Heart left ventricle (tissue), 13 donors: Measurements from ENCODE around the gene RLF.

Source experiments
- POLR2A ChIP-seq, 2 donors: fragments of 450-650 bp; IDR thresholded peaks; one replicate each; pipeline ENCODE4 v1.6.1; 2017; ENCODE audit warnings: antibody characterized with exemption in 2 of 2, mild to moderate bottlenecking in 2 of 2, moderate library complexity in 2 of 2
- TF ChIP-seq, protein P1 (sequence below), 12 donors: fragments of 200-600 bp; sonication (generic) in 4 of 12; IDR thresholded peaks; one replicate each; pipeline versions ENCODE4 v1.5.0 to v1.8.0; 2018 to 2022; ENCODE audit warnings: antibody characterized with exemption in 12 of 12, mild to moderate bottlenecking in 5 of 12
- donor health status: ischemic (EF 13 %, LVEDD 7.1; RV severe dilation, severe dysfunction).
- donor health status: DM: no; HTN: yes; CAD: no.
- donor health status: DM: no; HTN: no; CAD: no.
- donor health status: ischemic (EF 25% LVEDD 6.9; RV normal size, moderate dysfunction).
- donor health status: ischemic (EF 25% LVEDD 5.7; RV mildly dilated, moderate dysfunction).
- donor health status: ischemic (EF 35%, LVEDD 5.7; RV mildly dilated, moderate dysfunction).
- donor health status: nonischemic (EF 11% LVEDD 7.7; RV severe dilation, severe dysfunction).
- donor health status: DM: yes; HTN: yes; CAD: no.
- donor health status: PGD.
- donor health status: ischemic (EF 29% LVEDD 5.4; RV normal size, mild dysfunction).
- donor health status: nonischemic (EF 23%, LVEDD 6.1; RV moderate dilation, normal function).

DNA sequence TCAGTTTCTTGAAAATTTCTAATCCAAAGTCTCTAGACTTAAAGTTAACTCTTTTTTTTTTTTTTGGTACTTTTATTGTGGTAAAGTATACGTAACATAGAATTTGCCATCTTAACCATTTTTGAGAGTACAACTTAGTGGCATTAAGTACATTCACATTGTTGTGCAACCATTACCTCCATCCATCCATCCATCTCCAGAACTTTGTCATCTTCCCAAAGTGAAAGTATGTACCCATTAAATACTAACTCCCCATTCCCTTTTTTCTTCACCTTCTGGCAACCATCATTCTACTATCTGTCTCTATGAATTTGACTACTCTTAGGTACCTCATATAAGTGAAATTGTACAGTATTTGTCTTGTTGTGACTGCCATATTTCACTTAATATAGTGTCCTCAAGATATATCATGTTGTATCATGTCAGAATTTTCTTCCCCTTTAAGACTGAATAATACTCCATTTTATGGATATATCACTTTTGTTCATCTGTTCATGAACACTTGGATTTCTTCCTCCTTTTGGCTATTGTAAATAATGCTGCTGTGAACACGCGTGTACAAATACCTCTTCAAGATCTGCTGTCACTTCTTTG, 18.4 kb downstream of the RLF start:
- TF ChIP-seq, protein P1, sequence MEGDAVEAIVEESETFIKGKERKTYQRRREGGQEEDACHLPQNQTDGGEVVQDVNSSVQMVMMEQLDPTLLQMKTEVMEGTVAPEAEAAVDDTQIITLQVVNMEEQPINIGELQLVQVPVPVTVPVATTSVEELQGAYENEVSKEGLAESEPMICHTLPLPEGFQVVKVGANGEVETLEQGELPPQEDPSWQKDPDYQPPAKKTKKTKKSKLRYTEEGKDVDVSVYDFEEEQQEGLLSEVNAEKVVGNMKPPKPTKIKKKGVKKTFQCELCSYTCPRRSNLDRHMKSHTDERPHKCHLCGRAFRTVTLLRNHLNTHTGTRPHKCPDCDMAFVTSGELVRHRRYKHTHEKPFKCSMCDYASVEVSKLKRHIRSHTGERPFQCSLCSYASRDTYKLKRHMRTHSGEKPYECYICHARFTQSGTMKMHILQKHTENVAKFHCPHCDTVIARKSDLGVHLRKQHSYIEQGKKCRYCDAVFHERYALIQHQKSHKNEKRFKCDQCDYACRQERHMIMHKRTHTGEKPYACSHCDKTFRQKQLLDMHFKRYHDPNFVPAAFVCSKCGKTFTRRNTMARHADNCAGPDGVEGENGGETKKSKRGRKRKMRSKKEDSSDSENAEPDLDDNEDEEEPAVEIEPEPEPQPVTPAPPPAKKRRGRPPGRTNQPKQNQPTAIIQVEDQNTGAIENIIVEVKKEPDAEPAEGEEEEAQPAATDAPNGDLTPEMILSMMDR (IDR thresholded peaks at IDR 0.05) = no peak
- no peak for TF ChIP-seq POLR2A (IDR thresholded peaks at IDR 0.05)
